GM23338 (cell line): ENCODE results near the gene CALHM2. TPM values are rescaled to one million over a fixed set of nuclear protein-coding genes. Genes with fewer than 3 reads are reported as not detected.

ENCODE experiments used
- ATAC-seq: fragments of 200-7000 bp; cut with Tn5 transposase; 3 replicates; pipeline ENCODE4 v1.9.1; 2020
- DNase-seq: peaks from one replicate; pipeline ENCODE4 v3.0.0-alpha.2; 2015; ENCODE audit warnings: low spot score
- H2AFZ ChIP-seq: fragments of 200-600 bp; sonication (generic); 2 replicates; pipeline ENCODE4 v1.8.0; 2016; ENCODE audit warnings: antibody characterized with exemption, mild to moderate bottlenecking, moderate library complexity
- H3F3A ChIP-seq: fragments of 200-600 bp; sonication (generic); replicated peaks from 2 replicates; pipeline ENCODE4 v1.8.0; 2017; ENCODE audit warnings: antibody characterized with exemption, mixed run types, low read depth
- H3K27ac ChIP-seq: fragments of 200-600 bp; sonication (generic); 2 replicates; pipeline ENCODE4 v1.6.1; 2016; ENCODE audit warnings: low read depth
- H3K27me3 ChIP-seq: fragments of 200-600 bp; sonication (generic); 2 replicates; pipeline ENCODE4 v1.8.0; 2016; ENCODE audit warnings: mild to moderate bottlenecking, mixed run types, moderate library complexity; ENCODE audit not compliant: insufficient read depth
- H3K36me3 ChIP-seq: fragments of 200-600 bp; sonication (generic); 2 replicates; pipeline ENCODE4 v1.8.0; 2016; ENCODE audit warnings: mild to moderate bottlenecking; ENCODE audit not compliant: insufficient read depth
- H3K4me1 ChIP-seq: fragments of 200-600 bp; sonication (generic); 2 replicates; pipeline ENCODE4 v1.8.0; 2016; ENCODE audit warnings: mild to moderate bottlenecking, moderate library complexity; ENCODE audit not compliant: insufficient read depth
- H3K4me2 ChIP-seq: fragments of 200-600 bp; sonication (generic); 2 replicates; pipeline ENCODE4 v1.7.1; 2017; ENCODE audit warnings: mixed run types
- H3K4me3 ChIP-seq: fragments of 200-600 bp; sonication (generic); 2 replicates; pipeline ENCODE4 v1.6.1; 2016; ENCODE audit warnings: mixed run types
- H3K79me2 ChIP-seq: fragments of 200-600 bp; sonication (generic); replicated peaks from 2 replicates; pipeline ENCODE4 v1.8.0; 2017; ENCODE audit warnings: mild to moderate bottlenecking; ENCODE audit not compliant: insufficient read depth
- H3K9me2 ChIP-seq: fragments of 200-600 bp; sonication (generic); 2 replicates; pipeline ENCODE4 v1.8.0; 2017; ENCODE audit not compliant: insufficient read depth
- H4K20me1 ChIP-seq: fragments of 200-600 bp; sonication (generic); replicated peaks from 2 replicates; pipeline ENCODE4 v1.8.0; 2017; ENCODE audit warnings: mild to moderate bottlenecking; ENCODE audit not compliant: insufficient read depth
- H3K27ac Mint-ChIP-seq: 2 replicates; pipeline ENCODE4 v1.8.0; 2020; ENCODE audit warnings: inconsistent platforms, mild to moderate bottlenecking, moderate library complexity, mixed read lengths
- H3K27me3 Mint-ChIP-seq: 3 replicates; pipeline ENCODE4 v1.8.0; 2022; ENCODE audit warnings: low read depth, mild to moderate bottlenecking, moderate library complexity, mixed read lengths, inconsistent platforms; ENCODE audit not compliant: insufficient read depth, poor library complexity
- H3K36me3 Mint-ChIP-seq: 3 replicates; pipeline ENCODE4 v1.8.0; 2021; ENCODE audit warnings: low read depth, mild to moderate bottlenecking, inconsistent platforms, moderate library complexity, mixed read lengths
- H3K4me1 Mint-ChIP-seq: 3 replicates; pipeline ENCODE4 v1.8.0; 2020; ENCODE audit warnings: mild to moderate bottlenecking, inconsistent platforms, mixed read lengths
- H3K4me3 Mint-ChIP-seq: 3 replicates; pipeline ENCODE4 v1.8.0; 2021; ENCODE audit warnings: moderate library complexity, mild to moderate bottlenecking, inconsistent platforms, mixed read lengths
- H3K9me3 Mint-ChIP-seq: 3 replicates; pipeline ENCODE4 v1.8.0; 2020; ENCODE audit warnings: moderate library complexity, mild to moderate bottlenecking, inconsistent platforms, mixed read lengths
- CREB1 ChIP-seq: fragments of 250-450 bp; sonication (Bioruptor Pico); IDR thresholded peaks from 2 replicates; pipeline ENCODE4 v1.5.0; 2020; ENCODE audit warnings: low read depth, mild to moderate bottlenecking, moderate library complexity
- CTCF ChIP-seq, 2 experiments: fragments of 200-600 bp in 1 of 2; sonication (generic) in 1 of 2; conservative IDR thresholded peaks; 2 replicates each; pipeline versions ENCODE4 v1.5.1 to v1.6.1; 2016 to 2017; ENCODE audit warnings: antibody characterized with exemption in 2 of 2, low read depth in 2 of 2, mild to moderate bottlenecking in 2 of 2, moderate library complexity in 1 of 2
- EZH2 ChIP-seq: fragments of 200-600 bp; sonication (generic); IDR thresholded peaks from one replicate; pipeline ENCODE4 v1.8.0; 2017; ENCODE audit warnings: antibody characterized with exemption, mild to moderate bottlenecking, low read depth; ENCODE audit not compliant: unreplicated experiment
- EZH2phosphoT487 ChIP-seq: fragments of 200-600 bp; sonication (generic); IDR thresholded peaks from one replicate; pipeline ENCODE4 v1.8.1; 2018; ENCODE audit warnings: antibody characterized with exemption; ENCODE audit not compliant: unreplicated experiment
- JUNB ChIP-seq: IDR thresholded peaks from one replicate; pipeline ENCODE4 v1.6.1; 2016; ENCODE audit warnings: antibody characterized with exemption; ENCODE audit not compliant: unreplicated experiment
- NANOG ChIP-seq: IDR thresholded peaks from 2 replicates; pipeline ENCODE4 v1.6.1; 2016; ENCODE audit warnings: antibody characterized with exemption, borderline replicate concordance
- POLR2AphosphoS5 ChIP-seq: IDR thresholded peaks from 2 replicates; pipeline ENCODE4 v1.6.1; 2016; ENCODE audit warnings: antibody characterized with exemption, low read depth
- REST ChIP-seq: IDR thresholded peaks from one replicate; pipeline ENCODE4 v1.6.1; 2018; ENCODE audit warnings: antibody characterized with exemption; ENCODE audit not compliant: unreplicated experiment
- STAT1 ChIP-seq: IDR thresholded peaks from one replicate; pipeline ENCODE4 v1.6.1; 2016; ENCODE audit warnings: antibody characterized with exemption; ENCODE audit not compliant: unreplicated experiment
- ZNF331 ChIP-seq: fragments of 250-450 bp; sonication (Bioruptor Pico); IDR thresholded peaks from 2 replicates; pipeline ENCODE4 v1.5.0; 2020; ENCODE audit warnings: low read depth, mild to moderate bottlenecking, moderate library complexity
- polyA plus RNA-seq: library from polyadenylated mRNA; unstranded; fragments of >200 nt; fragmentation: Nextera tagmentation; extraction: Ambion mirVana; gene quantifications from 2 replicates; pipeline ENCODE4 v1.2.1, GENCODE V29; 2016
- total RNA-seq: library from RNA; depleted of rRNA; stranded (reverse); fragments of >200 nt; shearing (Covaris generic); gene quantifications from 2 replicates; pipeline ENCODE4 v1.2.3, GENCODE V29; 2014
- TF ChIP-seq, protein P1 (sequence below): fragments of 250-450 bp; sonication (Bioruptor Pico); IDR thresholded peaks from 2 replicates; pipeline ENCODE4 v1.5.0; 2020; ENCODE audit warnings: mild to moderate bottlenecking, moderate library complexity

The CALHM2 gene
- total and polyA plus RNA-seq, 2 experiments from 2014 or later, result 2.1 to 2.2 TPM

DNA sequence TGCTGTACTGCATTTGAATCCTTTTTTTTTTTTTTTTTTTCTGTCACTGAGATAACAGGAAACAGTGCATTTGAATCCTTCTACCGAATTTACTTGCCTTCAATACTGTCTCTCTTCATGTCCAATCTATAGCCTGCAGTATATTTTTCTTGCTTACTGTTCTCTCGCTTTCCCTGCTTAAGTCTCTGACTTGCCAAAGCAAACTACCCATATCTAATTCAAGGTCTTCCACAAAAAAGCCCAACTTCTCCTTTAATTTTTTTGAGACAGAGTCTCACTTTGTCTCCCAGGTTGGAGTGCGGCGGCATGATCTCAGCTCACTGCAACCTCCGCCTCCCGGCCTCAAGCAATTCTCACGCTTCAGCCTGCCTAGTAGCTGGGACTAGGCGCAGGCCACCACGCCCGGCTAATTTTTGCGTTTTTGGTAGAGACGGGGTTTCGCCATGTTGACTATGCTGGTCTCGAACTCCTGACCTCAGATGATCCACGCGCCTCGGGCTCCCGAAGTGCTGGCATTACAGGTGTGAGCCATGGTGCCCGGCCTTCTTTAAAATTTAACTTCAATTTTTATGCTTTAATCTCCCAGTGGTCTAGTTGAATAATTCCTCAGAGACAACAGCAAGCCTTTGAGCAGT lies 54.9 kb downstream of the CALHM2 start:
- peak overlapping the region; percentile 80 for H3K4me3 ChIP-seq
- no peak overlapping the region for H3K27ac ChIP-seq
- peaks cover 70% of the 10 kb centered on the region for H3K36me3 Mint-ChIP-seq
- no peaks in the 10 kb centered on the region; the same call in 1 of the 3 replicates for H3K9me3 Mint-ChIP-seq
- TF ChIP-seq EZH2 (no peak), CREB1 (no peak), REST (no peak), ZNF331 (no peak), POLR2AphosphoS5 (no peak), JUNB (no peak), EZH2phosphoT487 (no peak), CTCF (conservative IDR thresholded peaks at IDR 0.05; ENCODE audit: low read depth in 2 of 2) (no peak), STAT1 (no peak)
- peaks cover 4% of the 10 kb centered on the region for H3K27me3 Mint-ChIP-seq
- peak overlapping the region; percentile 98 for H3K4me3 Mint-ChIP-seq
- H3K9me2 ChIP-seq, result no peaks in the 10 kb centered on the region
- no peak for ATAC-seq
- H3K27me3 ChIP-seq, result no peaks in the 10 kb centered on the region
- peaks cover 56% of the 10 kb centered on the region for H3K79me2 ChIP-seq
- DNase-seq, result no peak
- peak overlapping the region; percentile 90 for H3K4me2 ChIP-seq
- H3F3A ChIP-seq, result no peaks in the 10 kb centered on the region
- peak overlapping the region; percentile 55; the same call in 1 of the 2 replicates for H3K27ac Mint-ChIP-seq
- H2AFZ ChIP-seq, result no peak overlapping the region
- H3K4me1 Mint-ChIP-seq, result peaks cover 20% of the 10 kb centered on the region
- H3K4me1 ChIP-seq, result peaks cover 9% of the 10 kb centered on the region
- H4K20me1 ChIP-seq, result peaks cover 19% of the 10 kb centered on the region; the same call in 1 of the 2 replicates
- peaks cover 32% of the 10 kb centered on the region for H3K36me3 ChIP-seq

DNA sequence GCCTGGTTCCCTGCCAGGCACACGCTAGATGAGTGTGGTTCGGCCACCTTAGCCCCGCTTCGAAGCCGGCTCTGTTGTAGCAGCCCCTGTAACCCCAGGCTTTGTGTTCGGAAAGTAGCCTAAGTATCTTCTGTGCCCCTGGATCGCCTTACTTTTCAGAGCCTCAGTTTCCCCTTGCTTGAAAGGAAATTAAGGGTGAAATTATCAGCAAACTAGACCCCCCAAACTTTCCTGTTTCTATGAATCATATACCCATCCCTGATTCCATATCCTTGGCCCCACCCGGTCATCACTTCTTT lies 55.4 kb downstream of the CALHM2 start:
- Mint-ChIP-seq H3K27ac (peak overlapping the region; percentile 86), H3K4me1 (peaks cover 20% of the 10 kb centered on the region), H3K4me3 (peak overlapping the region; percentile 98), H3K36me3 (peaks cover 70% of the 10 kb centered on the region), H3K9me3 (no peaks in the 10 kb centered on the region; the same call in 1 of the 3 replicates), H3K27me3 (peaks cover 4% of the 10 kb centered on the region)
- peak overlapping the region; percentile 90 for H3K4me2 ChIP-seq
- H3K4me1 ChIP-seq, result peaks cover 9% of the 10 kb centered on the region
- peak overlapping the region; percentile 44; the same call in 1 of the 2 replicates for H2AFZ ChIP-seq
- no peak overlapping the region for H3K27ac ChIP-seq
- no peaks in the 10 kb centered on the region for H3F3A ChIP-seq
- peak overlapping the region; percentile 80 for H3K4me3 ChIP-seq
- peaks cover 56% of the 10 kb centered on the region for H3K79me2 ChIP-seq
- no peaks in the 10 kb centered on the region for H3K9me2 ChIP-seq
- H3K27me3 ChIP-seq, result no peaks in the 10 kb centered on the region
- peaks cover 28% of the 10 kb centered on the region for H3K36me3 ChIP-seq
- DNase-seq, result no peak
- peaks cover 15% of the 10 kb centered on the region; the same call in 1 of the 2 replicates for H4K20me1 ChIP-seq
- ATAC-seq, result no peak
- TF ChIP-seq, protein P1, sequence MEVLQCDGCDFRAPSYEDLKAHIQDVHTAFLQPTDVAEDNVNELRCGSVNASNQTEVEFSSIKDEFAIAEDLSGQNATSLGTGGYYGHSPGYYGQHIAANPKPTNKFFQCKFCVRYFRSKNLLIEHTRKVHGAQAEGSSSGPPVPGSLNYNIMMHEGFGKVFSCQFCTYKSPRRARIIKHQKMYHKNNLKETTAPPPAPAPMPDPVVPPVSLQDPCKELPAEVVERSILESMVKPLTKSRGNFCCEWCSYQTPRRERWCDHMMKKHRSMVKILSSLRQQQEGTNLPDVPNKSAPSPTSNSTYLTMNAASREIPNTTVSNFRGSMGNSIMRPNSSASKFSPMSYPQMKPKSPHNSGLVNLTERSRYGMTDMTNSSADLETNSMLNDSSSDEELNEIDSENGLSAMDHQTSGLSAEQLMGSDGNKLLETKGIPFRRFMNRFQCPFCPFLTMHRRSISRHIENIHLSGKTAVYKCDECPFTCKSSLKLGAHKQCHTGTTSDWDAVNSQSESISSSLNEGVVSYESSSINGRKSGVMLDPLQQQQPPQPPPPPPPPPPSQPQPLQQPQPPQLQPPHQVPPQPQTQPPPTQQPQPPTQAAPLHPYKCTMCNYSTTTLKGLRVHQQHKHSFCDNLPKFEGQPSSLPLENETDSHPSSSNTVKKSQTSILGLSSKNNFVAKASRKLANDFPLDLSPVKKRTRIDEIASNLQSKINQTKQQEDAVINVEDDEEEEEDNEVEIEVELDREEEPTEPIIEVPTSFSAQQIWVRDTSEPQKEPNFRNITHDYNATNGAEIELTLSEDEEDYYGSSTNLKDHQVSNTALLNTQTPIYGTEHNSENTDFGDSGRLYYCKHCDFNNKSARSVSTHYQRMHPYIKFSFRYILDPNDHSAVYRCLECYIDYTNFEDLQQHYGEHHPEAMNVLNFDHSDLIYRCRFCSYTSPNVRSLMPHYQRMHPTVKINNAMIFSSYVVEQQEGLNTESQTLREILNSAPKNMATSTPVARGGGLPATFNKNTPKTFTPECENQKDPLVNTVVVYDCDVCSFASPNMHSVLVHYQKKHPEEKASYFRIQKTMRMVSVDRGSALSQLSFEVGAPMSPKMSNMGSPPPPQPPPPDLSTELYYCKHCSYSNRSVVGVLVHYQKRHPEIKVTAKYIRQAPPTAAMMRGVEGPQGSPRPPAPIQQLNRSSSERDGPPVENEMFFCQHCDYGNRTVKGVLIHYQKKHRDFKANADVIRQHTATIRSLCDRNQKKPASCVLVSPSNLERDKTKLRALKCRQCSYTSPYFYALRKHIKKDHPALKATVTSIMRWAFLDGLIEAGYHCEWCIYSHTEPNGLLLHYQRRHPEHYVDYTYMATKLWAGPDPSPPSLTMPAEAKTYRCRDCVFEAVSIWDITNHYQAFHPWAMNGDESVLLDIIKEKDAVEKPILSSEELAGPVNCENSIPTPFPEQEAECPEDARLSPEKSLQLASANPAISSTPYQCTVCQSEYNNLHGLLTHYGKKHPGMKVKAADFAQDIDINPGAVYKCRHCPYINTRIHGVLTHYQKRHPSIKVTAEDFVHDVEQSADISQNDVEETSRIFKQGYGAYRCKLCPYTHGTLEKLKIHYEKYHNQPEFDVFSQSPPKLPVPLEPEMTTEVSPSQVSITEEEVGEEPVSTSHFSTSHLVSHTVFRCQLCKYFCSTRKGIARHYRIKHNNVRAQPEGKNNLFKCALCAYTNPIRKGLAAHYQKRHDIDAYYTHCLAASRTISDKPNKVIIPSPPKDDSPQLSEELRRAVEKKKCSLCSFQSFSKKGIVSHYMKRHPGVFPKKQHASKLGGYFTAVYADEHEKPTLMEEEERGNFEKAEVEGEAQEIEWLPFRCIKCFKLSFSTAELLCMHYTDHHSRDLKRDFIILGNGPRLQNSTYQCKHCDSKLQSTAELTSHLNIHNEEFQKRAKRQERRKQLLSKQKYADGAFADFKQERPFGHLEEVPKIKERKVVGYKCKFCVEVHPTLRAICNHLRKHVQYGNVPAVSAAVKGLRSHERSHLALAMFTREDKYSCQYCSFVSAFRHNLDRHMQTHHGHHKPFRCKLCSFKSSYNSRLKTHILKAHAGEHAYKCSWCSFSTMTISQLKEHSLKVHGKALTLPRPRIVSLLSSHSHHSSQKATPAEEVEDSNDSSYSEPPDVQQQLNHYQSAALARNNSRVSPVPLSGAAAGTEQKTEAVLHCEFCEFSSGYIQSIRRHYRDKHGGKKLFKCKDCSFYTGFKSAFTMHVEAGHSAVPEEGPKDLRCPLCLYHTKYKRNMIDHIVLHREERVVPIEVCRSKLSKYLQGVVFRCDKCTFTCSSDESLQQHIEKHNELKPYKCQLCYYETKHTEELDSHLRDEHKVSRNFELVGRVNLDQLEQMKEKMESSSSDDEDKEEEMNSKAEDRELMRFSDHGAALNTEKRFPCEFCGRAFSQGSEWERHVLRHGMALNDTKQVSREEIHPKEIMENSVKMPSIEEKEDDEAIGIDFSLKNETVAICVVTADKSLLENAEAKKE (CRISPR knock-in tag), result no peak
- TF ChIP-seq NANOG, result no peak
- TF ChIP-seq POLR2AphosphoS5, result no peak
